Measurements from ENCODE around the gene DNAH17.

DNAH17 gene

DNA sequence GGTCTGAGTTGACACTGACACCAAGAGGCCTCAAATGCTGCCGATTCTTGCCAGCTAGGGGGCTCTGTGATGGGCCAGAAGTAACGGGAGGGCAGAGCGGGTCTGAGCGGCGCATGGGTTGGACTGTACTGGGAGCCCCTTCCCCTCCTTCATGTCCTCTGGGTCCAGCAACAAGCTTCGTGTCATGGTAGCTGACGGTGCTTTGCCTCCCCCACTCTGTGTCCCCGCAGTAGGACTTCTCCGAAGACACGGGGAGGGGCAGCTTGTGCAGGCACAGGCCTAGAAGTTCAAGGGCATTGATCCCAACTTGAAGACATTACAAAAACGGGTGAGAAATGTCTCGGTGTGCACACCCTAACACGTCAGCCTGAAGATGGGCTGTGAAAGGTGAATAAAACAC is 39.8 kb upstream of the DNAH17 start:
- Histone ChIP-seq H3K9me2 (replicated peaks; ENCODE audit: control insufficient read depth, low read length) (no peaks in the 10 kb centered on the region), H3F3A (ENCODE audit: control insufficient read depth, insufficient read depth) (no peaks in the 10 kb centered on the region)
- TF ChIP-seq, protein P1, sequence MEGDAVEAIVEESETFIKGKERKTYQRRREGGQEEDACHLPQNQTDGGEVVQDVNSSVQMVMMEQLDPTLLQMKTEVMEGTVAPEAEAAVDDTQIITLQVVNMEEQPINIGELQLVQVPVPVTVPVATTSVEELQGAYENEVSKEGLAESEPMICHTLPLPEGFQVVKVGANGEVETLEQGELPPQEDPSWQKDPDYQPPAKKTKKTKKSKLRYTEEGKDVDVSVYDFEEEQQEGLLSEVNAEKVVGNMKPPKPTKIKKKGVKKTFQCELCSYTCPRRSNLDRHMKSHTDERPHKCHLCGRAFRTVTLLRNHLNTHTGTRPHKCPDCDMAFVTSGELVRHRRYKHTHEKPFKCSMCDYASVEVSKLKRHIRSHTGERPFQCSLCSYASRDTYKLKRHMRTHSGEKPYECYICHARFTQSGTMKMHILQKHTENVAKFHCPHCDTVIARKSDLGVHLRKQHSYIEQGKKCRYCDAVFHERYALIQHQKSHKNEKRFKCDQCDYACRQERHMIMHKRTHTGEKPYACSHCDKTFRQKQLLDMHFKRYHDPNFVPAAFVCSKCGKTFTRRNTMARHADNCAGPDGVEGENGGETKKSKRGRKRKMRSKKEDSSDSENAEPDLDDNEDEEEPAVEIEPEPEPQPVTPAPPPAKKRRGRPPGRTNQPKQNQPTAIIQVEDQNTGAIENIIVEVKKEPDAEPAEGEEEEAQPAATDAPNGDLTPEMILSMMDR (IDR thresholded peaks at IDR 0.05; ENCODE audit: low read depth, low read length, poor library complexity, severe bottlenecking) = no peak
- no peak for TF ChIP-seq EZH2phosphoT487 (IDR thresholded peaks at IDR 0.05; ENCODE audit: borderline replicate concordance, low read length)

GRCh38 chr17:78615631-78616030 is 38.4 kb upstream of the DNAH17 start:
- H3K79me2 ChIP-seq (ENCODE audit: control insufficient read depth, low read length) = no peaks in the 10 kb centered on the region
- H3K9me2 ChIP-seq (replicated peaks; ENCODE audit: control insufficient read depth, low read length) = no peaks in the 10 kb centered on the region
- no peaks in the 10 kb centered on the region for H3K36me3 ChIP-seq (ENCODE audit: control insufficient read depth, low read length)
- no peak overlapping the region for H3K4me3 ChIP-seq (ENCODE audit: low read length)
- H3K27me3 ChIP-seq (ENCODE audit: control insufficient read depth, low read length) = 0 out of 2 replicates have a peak, but pooled peaks cover 5% of the 10 kb centered on the region
- peaks cover 3% of the 10 kb centered on the region; the same call in 1 of the 2 replicates for H3K4me1 ChIP-seq (ENCODE audit: control insufficient read depth, low read length)
- no peaks in the 10 kb centered on the region for H4K20me1 ChIP-seq (ENCODE audit: control insufficient read depth, insufficient read depth, low read depth, low read length)
- H3K9me3 ChIP-seq (ENCODE audit: control insufficient read depth, insufficient read depth, low read length) = no peaks in the 10 kb centered on the region
- no peaks in the 10 kb centered on the region for H3F3A ChIP-seq (ENCODE audit: control insufficient read depth, insufficient read depth)
- TF ChIP-seq, protein P1 (IDR thresholded peaks at IDR 0.05; ENCODE audit: low read depth, low read length, poor library complexity, severe bottlenecking) = no peak
- TF ChIP-seq EZH2phosphoT487 (IDR thresholded peaks at IDR 0.05; ENCODE audit: borderline replicate concordance, low read length) = no peak
- no peak overlapping the region for H3K4me2 ChIP-seq (ENCODE audit: low read length)
- H3K27ac ChIP-seq (ENCODE audit: low read depth, low read length) = no peak overlapping the region

More for the DNA sequence above, 39.8 kb upstream of the DNAH17 start:
- Histone ChIP-seq H3K27ac (ENCODE audit: low read depth, low read length) (no peak overlapping the region), H3K4me1 (ENCODE audit: control insufficient read depth, low read length) (peaks cover 13% of the 10 kb centered on the region; the same call in 1 of the 2 replicates), H3K4me3 (ENCODE audit: low read length) (no peak overlapping the region), H3K4me2 (ENCODE audit: low read length) (no peak overlapping the region), H3K79me2 (ENCODE audit: control insufficient read depth, low read length) (no peaks in the 10 kb centered on the region), H4K20me1 (ENCODE audit: control insufficient read depth, insufficient read depth, low read depth, low read length) (no peaks in the 10 kb centered on the region), H3K9me3 (ENCODE audit: control insufficient read depth, insufficient read depth, low read length) (no peaks in the 10 kb centered on the region), H3K36me3 (ENCODE audit: control insufficient read depth, low read length) (no peaks in the 10 kb centered on the region), H3K27me3 (ENCODE audit: control insufficient read depth, low read length) (no peaks in the 10 kb centered on the region)

GRCh38 chr17:78613416-78613815 is 36.2 kb upstream of the DNAH17 start:
- Histone ChIP-seq H3K36me3 (ENCODE audit: control insufficient read depth, low read length) (no peaks in the 10 kb centered on the region), H3F3A (ENCODE audit: control insufficient read depth, insufficient read depth) (no peaks in the 10 kb centered on the region), H3K9me2 (replicated peaks; ENCODE audit: control insufficient read depth, low read length) (no peaks in the 10 kb centered on the region), H4K20me1 (ENCODE audit: control insufficient read depth, insufficient read depth, low read depth, low read length) (no peaks in the 10 kb centered on the region), H3K79me2 (ENCODE audit: control insufficient read depth, low read length) (no peaks in the 10 kb centered on the region), H3K4me2 (ENCODE audit: low read length) (no peak overlapping the region), H3K9me3 (ENCODE audit: control insufficient read depth, insufficient read depth, low read length) (no peaks in the 10 kb centered on the region), H3K4me1 (ENCODE audit: control insufficient read depth, low read length) (no peaks in the 10 kb centered on the region), H3K4me3 (ENCODE audit: low read length) (no peak overlapping the region), H3K27me3 (ENCODE audit: control insufficient read depth, low read length) (0 out of 2 replicates have a peak, but pooled peaks cover 5% of the 10 kb centered on the region), H3K27ac (ENCODE audit: low read depth, low read length) (no peak overlapping the region)
- TF ChIP-seq, protein P1 (IDR thresholded peaks at IDR 0.05; ENCODE audit: low read depth, low read length, poor library complexity, severe bottlenecking) = no peak
- no peak for TF ChIP-seq EZH2phosphoT487 (IDR thresholded peaks at IDR 0.05; ENCODE audit: borderline replicate concordance, low read length)

Data from DOHH2 (cell line).